ENCODE measurements around the gene AIMP2. TPM values are rescaled to one million over a fixed set of nuclear protein-coding genes. Genes with fewer than 3 reads are reported as not detected.

Gene AIMP2
- total RNA-seq, 2 donors from 2014 or later: 48.6 to 60.1 TPM

- Histone ChIP-seq H3K27ac (ENCODE audit: low read depth, low read length) (no peak within 1 kb of the TSS), H3K4me1 (ENCODE audit: control insufficient read depth, insufficient read depth, low read length) (no peaks in the 10 kb centered on the region), H3K9ac (ENCODE audit: extremely low read depth, low read length, poor library complexity, severe bottlenecking) (no peak within 1 kb of the TSS), H3K4me3 (ENCODE audit: low read length) (no peak within 1 kb of the TSS), H3K27me3 (ENCODE audit: control insufficient read depth, insufficient read depth, low read length, poor library complexity, severe bottlenecking) (no peaks in the 10 kb centered on the region), H3K9me3 (ENCODE audit: control insufficient read depth, low read length) (no peaks in the 10 kb centered on the region), H3K36me3 (ENCODE audit: control insufficient read depth, insufficient read depth, low read length) (peaks cover 89% of the 10 kb centered on the region)
- 95 to 100% methylated on average over 2 of the region's 2 CpGs for WGBS, 2 experiments (ENCODE audit: insufficient coverage in 1 of 2, insufficient read length in 1 of 2)
- Mint-ChIP-seq H3K27me3 (ENCODE audit: insufficient read depth) (no peaks in the 10 kb centered on the region), H3K9me3 (no peaks in the 10 kb centered on the region), H3K4me3 (no peak within 1 kb of the TSS), H3K4me1 (no peaks in the 10 kb centered on the region), H3K36me3 (ENCODE audit: low read depth) (peaks cover 75% of the 10 kb centered on the region), H3K27ac (peak within 1 kb of the TSS; percentile 75)
- DNase-seq: no peak
- no peak for TF ChIP-seq CTCF (conservative IDR thresholded peaks at IDR 0.05)
Measured at GRCh38 chr7:6030988-6031387, 21.9 kb downstream of the AIMP2 start, which contains the start of gene ANKRD61. TSS of gene ANKRD61 (plus strand) at chr7:6031376. CDS start at chr7:6031376, 0 bp downstream.

GRCh38 chr7:6031567-6031966, 22.5 kb downstream of the AIMP2 start:
- Histone ChIP-seq H3K4me3 (ENCODE audit: low read length) (no peak overlapping the region), H3K27me3 (ENCODE audit: control insufficient read depth, insufficient read depth, low read length, poor library complexity, severe bottlenecking) (no peaks in the 10 kb centered on the region), H3K36me3 (ENCODE audit: control insufficient read depth, insufficient read depth, low read length) (peaks cover 89% of the 10 kb centered on the region), H3K4me1 (ENCODE audit: control insufficient read depth, insufficient read depth, low read length) (no peaks in the 10 kb centered on the region), H3K9me3 (ENCODE audit: control insufficient read depth, low read length) (no peaks in the 10 kb centered on the region), H3K27ac (ENCODE audit: low read depth, low read length) (no peak overlapping the region), H3K9ac (ENCODE audit: extremely low read depth, low read length, poor library complexity, severe bottlenecking) (no peak overlapping the region)
- Mint-ChIP-seq H3K9me3 (no peaks in the 10 kb centered on the region), H3K4me3 (no peak overlapping the region), H3K4me1 (no peaks in the 10 kb centered on the region), H3K27ac (peak overlapping the region; percentile 75), H3K36me3 (ENCODE audit: low read depth) (peaks cover 75% of the 10 kb centered on the region), H3K27me3 (ENCODE audit: insufficient read depth) (no peaks in the 10 kb centered on the region)
- DNase-seq: peak; percentile 9
- 90 to 100% methylated on average over 1 to 3 of the region's 3 CpGs for whole genome bisulfite sequencing, 2 experiments (ENCODE audit: insufficient coverage in 1 of 2, insufficient read length in 1 of 2)
- no peak for TF ChIP-seq CTCF (conservative IDR thresholded peaks at IDR 0.05)

- Histone ChIP-seq H3K27me3 (ENCODE audit: control insufficient read depth, insufficient read depth, low read length, poor library complexity, severe bottlenecking) (no peaks in the 10 kb centered on the region), H3K36me3 (ENCODE audit: control insufficient read depth, insufficient read depth, low read length) (peaks cover 89% of the 10 kb centered on the region), H3K4me1 (ENCODE audit: control insufficient read depth, insufficient read depth, low read length) (no peaks in the 10 kb centered on the region), H3K27ac (ENCODE audit: low read depth, low read length) (no peak overlapping the region), H3K9ac (ENCODE audit: extremely low read depth, low read length, poor library complexity, severe bottlenecking) (no peak overlapping the region), H3K4me3 (ENCODE audit: low read length) (no peak overlapping the region), H3K9me3 (ENCODE audit: control insufficient read depth, low read length) (no peaks in the 10 kb centered on the region)
- no peaks in the 10 kb centered on the region for H3K27me3 Mint-ChIP-seq (ENCODE audit: insufficient read depth)
- no peaks in the 10 kb centered on the region for H3K4me1 Mint-ChIP-seq
- WGBS, 2 experiments (ENCODE audit: insufficient coverage in 1 of 2, insufficient read length in 1 of 2): 96 to 97% methylated on average over 5 of the region's 5 CpGs
- no peak for TF ChIP-seq CTCF (conservative IDR thresholded peaks at IDR 0.05)
- DNase-seq: peak; percentile 7
- H3K4me3 Mint-ChIP-seq: no peak overlapping the region
- no peak overlapping the region for H3K27ac Mint-ChIP-seq
- H3K9me3 Mint-ChIP-seq: no peaks in the 10 kb centered on the region
- H3K36me3 Mint-ChIP-seq (ENCODE audit: low read depth): peaks cover 75% of the 10 kb centered on the region
Measured at GRCh38 chr7:6032167-6032566, 23.1 kb downstream of the AIMP2 start.

All from endodermal cell (in vitro differentiated cells).